Putamen (tissue), 1 donor: Measurements from ENCODE around the gene MPC1.
"Not testable (repeated sequence)": the region's sequence is repeated elsewhere in the genome, so short reads cannot be mapped to it uniquely, and the experiment has no call there.

Source experiments
- DNase-seq: peaks from one replicate; pipeline ENCODE4 v3.0.0-alpha.2; 2016; ENCODE audit warnings: low spot score

Gene MPC1

DNA sequence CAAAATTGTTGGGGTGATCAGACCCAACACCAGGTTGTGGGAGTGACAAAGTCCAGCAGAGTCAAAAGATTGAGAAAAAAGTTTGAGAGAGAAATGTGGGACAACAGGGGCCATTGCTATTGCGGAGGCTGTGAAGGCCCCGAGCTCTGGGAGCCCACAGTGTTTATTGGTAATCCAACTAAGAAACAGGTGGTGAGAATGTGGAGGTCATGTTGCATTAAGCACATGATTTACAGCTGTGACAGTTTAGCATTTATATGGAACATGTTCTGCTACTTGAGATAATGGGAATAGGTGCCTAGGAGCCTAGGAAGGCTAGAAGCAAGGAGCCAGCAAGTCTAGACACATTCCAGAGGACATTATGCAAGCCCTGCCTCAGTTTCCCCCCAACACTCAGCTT, 37.8 kb downstream of the MPC1 start:
- DNase-seq: not testable (repeated sequence)

DNA sequence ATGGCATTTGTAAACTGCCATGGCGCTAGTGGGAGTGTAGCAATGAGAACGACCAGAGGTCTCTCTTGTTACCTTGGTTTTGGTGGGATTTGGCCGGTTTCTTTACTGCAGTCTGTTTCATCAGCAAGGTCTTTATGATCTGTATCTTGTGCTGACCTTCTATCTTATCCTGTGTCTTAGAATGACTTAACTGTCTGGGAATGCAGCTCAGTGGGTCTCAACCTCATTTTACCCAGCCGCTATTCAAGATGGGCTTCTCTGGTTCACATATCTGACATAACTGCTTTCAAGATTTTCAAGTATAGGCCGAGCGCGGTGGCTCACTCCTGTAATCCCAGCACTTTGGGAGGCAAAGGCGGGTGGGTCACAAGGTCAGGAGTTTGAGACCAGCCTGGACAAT, 38.5 kb downstream of the MPC1 start:
- DNase-seq: no peak

DNA sequence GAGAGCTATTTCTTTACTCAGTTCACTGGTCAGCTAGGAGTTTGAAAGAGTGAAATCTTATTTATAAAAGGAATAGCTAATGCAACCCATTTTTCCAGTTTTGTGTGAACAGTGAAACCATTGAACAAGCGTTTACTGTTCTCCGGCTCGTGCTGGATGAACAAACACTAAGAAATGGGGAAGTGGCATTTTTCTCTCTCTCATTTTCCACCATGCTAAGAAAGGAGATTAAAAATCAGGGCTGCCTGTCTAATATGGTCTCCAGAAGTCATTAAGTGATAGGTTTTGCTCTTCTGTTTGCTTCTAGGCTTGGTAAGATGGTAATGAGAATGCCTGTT, 39.6 kb downstream of the MPC1 start:
- no peak for DNase-seq

DNA sequence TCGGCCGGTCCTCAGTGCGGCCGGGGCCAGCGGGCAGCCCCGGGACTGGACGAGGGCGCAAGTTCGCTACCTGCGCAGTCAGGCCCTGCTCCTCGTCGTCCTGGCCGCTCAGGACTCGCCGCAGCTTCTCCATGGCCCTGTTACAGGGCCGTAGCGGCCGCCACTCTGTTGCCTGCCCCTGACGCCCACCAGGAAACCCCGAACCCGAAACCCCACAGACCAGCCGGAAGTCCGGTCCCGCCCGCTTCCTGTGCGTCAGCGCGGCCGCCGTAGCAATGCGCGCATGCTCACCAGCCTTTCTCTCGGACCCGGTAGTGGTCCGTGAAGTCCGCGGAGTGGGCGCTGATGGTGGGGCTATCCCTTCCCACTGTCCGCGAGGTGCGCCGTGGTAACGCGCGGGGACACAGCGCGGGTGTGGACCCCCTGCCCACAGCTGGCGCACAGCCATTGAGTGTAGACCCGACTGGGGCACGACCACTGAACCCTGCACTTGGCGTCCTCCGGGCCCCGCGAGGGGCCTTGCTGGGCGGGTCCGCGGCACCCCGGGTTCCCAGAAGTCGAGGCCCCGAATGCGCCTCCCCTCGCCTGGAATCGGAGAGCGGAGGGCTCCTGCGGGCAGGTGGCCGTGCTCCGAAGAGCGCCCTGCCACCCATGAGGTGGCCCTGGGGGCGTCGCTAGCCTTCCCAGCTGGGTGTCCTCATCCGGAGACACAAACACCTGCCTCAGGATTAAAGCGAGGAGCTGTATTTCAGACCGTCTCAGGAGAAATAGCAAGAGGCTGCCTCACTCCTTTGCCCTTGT, 40.2 kb downstream of the MPC1 start, which contains the start of gene SFT2D1:
Gene SFT2D1 (minus strand): TSS at position 197 of the 801 bp plus-strand sequence. CDS start 64 bp downstream, at position 133.
- peak; percentile 70 for DNase-seq

DNA sequence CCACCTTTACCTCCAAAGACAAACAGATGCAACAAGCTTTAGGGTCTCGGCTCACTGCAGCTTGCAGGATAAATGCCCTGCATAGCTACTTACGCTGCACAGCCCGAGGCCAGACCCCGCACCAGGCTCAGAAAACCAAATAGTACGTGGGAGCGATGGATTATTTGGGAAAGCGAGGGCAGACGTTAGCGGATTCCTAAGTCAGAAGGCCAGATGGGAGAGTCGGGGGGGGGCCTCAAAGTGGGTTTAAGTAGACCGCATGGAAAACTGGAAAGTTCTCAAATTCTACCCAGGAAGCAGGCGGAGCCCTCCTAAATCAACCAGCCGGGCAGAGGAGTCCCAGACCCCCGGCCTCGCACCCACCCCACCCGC, 40.8 kb downstream of the MPC1 start:
- no peak for DNase-seq

DNA sequence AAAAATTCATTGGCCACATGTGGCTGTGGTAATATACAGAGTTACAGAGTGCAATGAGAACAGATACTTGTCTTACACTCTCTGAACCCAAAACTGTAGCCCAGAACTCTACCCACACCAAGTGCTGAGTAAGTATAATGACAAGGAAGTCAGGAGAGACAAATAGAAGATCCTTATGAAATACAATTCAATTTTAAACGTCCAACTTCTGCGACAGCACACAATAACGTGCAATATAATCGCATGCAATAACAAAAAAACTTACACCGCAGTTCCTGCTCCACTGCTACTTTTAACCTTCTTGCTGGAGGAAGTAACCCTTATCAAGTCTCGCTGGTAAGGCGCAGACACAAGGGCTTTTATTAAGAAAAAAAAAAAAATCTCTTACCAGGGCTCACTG, 41.3 kb downstream of the MPC1 start:
- DNase-seq: no peak

DNA sequence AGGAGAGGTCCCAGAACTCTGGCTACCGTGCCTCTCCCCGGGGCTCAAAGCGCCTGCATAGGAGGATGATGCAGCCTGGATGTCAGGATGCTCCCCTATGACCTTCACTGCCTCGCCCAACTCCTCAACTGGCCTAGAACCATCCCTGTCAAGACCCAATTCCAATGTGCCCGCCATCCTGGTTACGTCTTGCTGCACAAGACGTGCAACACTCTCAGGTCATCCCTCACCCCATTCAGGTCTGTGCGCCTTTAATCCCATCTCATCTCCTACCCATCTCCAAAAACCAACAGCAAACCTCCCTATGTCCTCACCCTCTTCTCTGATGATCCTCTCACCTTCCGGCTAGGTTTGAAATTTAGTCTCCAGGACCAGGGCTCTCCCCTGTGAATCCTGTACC, 43.9 kb downstream of the MPC1 start:
- DNase-seq: no peak

DNA sequence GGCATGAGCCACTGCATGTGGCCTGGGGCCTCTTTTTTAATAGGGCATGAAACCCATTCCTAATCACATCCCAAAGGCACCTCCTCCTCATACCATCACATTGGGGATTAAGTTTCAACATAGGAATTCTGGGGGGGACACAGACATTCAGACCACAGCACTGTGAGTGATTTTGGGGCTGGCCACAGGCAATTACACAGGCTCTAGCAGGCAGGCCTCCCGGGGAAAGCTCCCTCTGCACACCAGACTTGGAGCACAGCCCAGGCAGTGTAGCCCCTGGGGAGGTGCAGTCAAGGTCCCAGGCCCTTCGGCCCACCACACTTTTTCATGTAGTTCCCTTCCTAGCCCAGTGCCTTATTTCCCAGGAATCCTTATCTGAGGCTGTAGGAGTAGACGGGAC, 45.9 kb downstream of the MPC1 start:
- no peak for DNase-seq

DNA sequence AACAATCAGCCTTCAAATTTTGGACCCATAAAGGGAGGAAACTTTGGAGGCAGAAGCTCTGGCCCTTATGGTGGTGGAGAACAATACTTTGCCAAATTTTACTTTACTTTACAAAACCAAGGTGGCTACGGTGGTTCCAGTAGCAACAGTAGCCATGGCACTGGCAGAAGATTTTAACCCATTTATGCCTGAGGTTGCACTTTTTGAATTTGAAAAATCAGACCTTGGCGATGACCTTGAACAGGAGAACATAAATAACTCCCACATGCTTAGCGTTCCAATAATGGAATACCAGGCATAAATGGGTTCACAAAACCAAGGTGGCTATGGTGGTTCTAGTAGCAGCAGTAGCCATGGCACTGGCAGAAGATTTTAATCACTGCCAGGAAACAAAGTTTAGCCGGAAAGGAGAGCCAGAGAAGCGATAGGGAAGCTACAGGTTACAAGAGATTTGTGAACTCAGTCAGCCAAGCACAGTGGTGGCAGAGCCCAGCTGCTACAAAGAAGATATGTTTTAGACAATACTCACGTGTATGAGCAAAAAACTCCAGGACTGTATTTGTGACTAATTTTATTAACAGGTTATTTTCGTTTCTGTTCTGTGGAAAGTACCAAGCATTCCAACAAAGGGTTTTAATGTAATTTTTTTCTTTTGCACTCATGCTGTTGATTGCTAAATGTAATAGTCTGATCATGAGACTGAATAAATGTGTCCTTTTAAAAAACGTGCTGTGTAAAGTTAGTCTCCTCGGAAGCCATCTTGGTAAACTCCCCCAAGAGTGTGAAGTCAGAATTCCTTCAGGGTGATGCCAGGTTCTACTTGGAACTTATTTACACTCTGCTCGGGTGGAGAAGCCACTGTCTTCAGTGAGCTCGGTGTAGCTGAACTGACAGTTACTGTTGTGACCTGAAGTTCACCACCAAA, 47.1 kb downstream of the MPC1 start:
- no peak for DNase-seq

DNA sequence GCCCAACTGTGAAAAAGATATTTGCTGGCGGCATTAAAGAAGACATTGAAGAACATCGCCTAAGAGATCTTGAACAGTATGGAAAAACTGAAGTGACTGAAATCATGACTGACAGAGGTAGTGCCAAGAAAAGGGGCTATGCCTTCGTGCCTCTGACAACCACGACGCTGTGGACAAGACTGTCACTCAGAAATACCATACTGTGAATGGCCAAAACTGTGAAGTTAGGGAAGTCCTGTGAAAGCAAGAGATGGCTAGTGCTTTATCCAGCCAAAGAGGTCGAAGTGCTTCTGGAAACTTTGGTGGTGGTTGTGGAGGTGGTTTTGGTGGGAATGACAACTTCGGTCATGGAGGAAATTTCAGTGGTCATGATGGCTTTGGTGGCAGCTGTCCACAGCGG, 47.9 kb downstream of the MPC1 start:
- DNase-seq: no peak

DNA sequence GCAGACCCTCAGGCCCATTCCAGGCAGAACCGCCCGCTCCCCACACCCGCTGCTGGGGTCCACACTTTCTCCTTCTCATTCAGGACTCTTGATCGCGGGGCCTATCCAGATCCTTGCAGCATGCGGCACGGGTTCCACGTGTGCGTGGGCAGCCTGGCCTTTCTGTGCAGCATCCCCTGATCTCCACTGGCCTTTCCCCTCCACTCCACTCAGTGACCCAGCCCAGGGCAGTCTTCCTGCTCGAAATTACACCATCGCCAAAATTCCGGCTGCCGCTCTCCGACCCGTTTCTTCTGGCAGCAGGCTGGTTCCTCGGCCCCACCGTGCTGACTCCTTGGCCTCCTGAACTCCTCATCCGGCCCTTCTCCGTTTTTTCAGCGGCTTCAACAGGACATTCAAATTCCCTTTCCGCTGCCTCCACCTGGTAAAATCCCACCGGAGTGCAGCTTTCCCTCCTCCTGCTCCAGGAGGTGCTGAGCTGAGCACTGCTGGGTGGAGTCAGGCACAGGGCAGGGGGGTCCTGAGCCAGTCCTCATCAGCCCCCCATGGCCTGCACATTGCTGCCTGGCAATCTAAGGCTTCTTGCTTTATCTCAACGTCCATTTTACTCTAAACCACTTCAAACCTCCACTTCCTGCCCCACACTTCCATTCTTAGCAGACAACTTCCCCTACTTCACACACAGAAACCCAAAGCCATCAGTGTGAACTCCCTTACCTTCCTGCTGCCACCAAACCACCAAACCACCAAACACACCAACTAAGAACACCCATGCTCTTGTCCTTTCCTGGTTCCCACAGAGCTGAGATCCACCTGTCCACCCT, 49.4 kb downstream of the MPC1 start:
- no peak for DNase-seq

DNA sequence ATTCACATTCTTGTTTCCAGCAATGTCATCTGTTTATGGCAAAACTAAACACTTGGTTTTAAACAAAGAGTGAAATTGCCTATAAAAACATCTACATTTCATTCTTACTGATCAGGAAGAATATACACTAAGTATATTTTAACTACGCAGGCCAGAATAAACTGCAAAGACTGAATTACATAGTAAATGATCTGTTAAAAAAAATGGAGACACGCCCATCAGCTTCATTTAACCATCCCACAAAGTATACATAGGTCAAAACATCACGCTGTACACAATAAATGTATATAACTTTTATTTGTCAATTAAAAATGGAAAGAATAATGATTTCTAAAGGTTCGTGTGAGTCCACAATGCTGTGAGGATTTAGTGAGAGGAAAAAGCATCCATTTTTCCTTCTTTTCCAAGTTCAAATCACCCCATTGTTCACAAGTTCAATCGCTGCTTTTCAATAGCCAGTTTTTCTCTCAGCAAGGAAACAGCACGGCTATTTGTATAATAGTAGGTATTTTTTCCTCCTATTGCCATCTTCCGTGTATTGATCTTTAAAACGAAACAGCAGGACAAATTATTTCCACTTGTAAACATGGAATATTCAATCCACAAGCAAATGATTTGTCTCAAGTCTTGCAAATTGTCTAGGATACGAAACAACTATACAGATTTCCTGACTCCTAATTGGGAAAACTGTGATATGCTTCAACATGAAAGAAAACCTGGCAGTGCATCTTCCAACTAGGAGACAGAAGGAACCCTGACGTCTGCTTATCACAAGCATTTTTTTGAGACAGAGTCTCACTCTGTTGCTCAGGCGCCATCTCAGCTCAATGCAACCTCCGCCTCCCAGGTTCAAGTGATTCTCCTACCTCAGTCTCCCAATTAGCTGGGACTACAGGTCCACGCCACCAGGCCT, 51.0 kb downstream of the MPC1 start:
- no peak for DNase-seq

DNA sequence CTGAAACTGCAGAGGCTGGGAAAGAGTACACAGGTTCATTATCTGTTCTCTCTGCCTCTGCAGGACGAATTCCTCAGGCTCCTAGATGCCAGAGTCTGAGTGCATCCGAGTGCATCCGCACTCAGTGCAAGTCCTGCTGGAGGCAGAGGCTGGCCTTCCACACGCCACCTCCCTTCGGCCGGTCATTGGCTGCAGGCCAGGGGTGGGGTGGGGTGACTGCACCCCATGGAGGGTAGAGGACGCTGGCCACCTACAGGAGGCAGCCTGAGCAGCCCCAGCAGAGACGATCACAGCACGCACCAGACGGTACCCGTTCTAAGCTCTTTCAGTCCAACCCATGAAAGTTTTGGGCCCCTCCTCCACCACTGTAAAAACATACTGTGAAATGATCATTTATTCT, 52.1 kb downstream of the MPC1 start:
- DNase-seq: peak; percentile 79

DNA sequence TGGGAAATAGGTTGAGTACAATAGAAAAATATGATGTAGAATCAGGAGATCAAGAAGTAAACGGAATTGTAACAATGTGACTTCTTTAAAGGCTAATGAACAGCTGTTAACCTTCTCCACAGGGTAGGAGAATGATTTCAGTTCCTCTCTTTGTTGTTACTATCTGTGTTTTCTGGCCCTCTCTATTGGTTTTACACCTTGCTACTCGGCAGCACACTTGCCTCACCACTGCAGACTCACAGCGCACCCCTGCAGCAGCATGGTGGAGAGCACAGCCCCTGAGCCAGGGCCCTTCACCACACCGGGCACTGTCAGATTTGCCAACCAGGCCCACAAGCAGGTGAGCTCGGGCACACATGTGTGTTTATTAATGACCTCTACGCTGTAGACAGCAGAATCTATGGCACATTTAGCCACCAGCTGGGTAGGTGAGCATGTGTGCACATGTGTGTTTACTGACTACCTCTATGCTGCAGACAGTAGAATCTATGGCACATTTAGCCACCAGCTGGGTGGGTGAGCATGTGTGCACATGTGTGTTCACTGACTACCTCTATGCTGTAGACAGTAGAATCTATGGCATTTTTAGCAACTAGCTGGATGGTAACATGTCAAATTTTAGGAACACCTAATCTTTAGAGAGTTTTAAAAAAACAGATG, 57.2 kb downstream of the MPC1 start:
- DNase-seq: no peak

DNA sequence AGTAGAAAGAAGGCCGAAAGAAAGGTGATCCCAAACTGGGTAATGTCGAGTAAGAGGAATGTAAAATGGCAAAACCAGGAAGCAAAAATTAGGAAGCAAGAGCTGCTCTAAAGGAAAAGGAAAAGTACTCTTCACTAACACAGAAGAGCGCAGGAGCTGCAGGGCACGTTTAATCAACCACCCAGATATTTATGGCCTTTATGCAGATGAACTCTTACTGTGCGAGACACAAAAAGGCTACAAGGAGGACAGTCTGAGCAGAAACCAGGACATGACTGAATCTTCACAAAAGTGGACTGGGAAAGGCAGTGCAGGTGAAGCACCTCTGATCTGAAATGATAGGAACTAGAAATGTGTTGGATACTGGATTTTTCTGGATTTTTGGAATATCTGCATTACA, 59.3 kb downstream of the MPC1 start:
- DNase-seq: no peak

DNA sequence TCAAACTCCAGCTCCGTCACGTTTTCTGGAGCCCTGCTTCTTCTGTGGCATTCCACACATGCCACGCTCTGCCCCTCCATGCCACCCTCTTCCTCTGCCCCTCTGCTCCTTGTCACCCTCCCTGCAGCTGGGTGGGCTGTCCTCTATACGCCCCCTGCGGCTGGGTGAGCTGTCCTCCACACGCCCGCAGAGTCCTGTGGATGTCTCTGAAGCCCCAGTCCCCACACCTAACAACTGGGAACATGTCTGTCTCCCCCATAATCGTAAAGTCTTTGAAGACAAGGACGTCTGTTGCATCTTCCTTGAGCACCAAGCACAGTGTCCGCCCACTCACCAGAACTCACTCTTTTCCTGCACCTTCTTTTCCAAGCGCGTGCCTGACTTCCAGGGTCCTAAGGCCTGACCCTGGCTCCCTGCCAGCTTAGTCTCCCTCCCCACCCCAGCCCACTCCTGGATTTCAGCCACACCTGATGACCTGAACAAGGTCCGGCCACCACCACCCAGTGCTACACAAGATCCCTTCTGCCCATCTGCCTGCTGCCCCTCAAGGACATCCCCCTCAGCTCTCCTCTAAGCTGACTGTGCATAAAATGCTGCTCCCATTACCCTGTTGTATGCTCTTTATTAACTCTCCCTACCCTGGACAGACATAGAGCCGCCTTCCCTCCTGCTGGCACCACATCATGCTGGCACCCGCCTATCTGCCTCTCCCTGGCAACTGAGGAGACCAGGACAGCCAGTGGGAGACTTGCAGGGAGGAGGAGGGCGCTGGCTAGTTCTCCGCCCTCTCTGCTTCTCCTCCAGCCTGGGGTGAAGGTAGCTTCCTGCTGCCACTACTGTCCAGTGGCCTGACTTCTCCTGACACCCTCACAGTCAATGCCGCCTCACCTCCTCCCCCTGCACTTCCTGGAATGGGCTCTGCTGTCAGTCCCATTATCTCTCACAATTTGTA, 63.8 kb downstream of the MPC1 start:
- no peak for DNase-seq

DNA sequence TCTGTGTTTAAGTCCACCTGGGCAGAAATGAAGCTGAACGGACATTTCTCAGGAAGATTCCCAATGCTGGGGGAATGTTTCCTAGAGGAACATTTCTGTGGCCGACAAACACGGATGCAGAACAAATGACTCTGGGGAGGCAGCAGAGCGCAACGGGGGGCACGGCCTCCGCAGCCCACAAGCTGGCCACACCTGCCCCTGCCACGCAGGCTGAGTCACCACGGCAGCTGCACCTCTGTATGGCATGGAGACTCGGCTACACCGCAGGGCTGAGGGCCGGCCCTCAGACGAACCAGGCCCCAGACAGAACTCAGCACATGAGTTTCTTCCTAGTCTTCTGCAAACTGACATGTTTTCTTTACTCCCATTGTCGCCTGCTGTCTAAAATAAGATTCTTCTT, 64.5 kb downstream of the MPC1 start:
- DNase-seq: no peak

DNA sequence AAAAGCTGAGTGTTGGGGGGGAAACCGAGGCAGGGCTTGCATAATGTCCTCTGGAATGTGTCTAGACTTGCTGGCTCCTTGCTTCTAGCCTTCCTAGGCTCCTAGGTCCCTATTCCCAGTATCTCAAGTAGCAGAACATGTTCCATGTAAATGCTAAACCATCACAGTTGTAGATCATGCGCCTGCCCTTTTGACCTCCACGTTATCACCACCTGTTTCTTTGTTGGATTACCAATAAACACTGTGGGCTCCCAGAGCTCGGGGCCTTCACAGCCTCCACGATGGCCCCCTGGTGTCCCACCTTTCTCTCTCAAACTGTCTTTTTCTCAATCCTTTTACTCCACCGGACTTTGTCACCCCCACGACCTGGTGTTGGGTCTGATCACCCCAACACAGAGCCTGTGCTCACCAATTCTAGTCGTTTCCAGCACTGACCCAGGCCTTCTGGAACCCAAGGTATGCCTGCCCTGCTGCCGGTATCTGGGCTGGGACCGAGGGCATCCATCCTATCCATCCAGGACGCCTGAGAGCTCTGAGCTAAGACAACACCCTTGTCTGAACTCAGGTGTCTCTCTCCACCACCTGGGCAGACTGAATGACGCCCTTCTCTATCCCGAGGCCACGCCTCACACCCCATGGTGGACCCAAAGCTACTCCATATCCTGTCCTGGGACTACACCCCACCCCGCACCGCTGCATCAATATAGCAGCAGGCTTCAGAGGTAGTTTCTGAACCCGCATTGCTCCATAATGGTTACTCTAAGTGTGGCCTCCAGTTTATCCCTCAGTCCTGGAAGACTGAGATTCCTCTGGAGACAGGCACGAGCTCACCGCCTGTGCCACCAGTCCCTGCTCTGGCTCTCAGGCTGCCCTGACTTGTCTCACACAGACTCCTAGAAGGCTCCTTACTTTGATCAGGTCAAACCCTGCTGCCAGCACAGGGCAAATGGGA, 65.2 kb downstream of the MPC1 start:
- no peak for DNase-seq
